HG02970 (cell line): ENCODE results near the gene NBPF1.
"Not testable (repeated sequence)": the region's sequence is repeated elsewhere in the genome, so short reads cannot be mapped to it uniquely, and the experiment has no call there.

Experiments used
- ATAC-seq: cut with Tn5 transposase; IDR thresholded peaks from one replicate; pipeline ENCODE4 v1.9.1; 2021; ENCODE audit warnings: mild to moderate bottlenecking, moderate library complexity, moderate number of reproducible peaks; ENCODE audit not compliant: unreplicated experiment, low FRiP score

Gene NBPF1

GRCh38 chr1:16607853-16608815 lies 5.2 kb downstream of the NBPF1 start:
- ATAC-seq = not testable (repeated sequence)

GRCh38 chr1:16607433-16607851 lies 5.9 kb downstream of the NBPF1 start:
- no peak for ATAC-seq

GRCh38 chr1:16606666-16607432 lies 6.5 kb downstream of the NBPF1 start:
- ATAC-seq = not testable (repeated sequence)

GRCh38 chr1:16605532-16606505 lies 7.5 kb downstream of the NBPF1 start:
- ATAC-seq = no peak

- no peak for ATAC-seq
Observed at GRCh38 chr1:16605213-16605525, 8.2 kb downstream of the NBPF1 start.

- not testable (repeated sequence) for ATAC-seq
Observed at GRCh38 chr1:16604514-16605212, 8.7 kb downstream of the NBPF1 start.

- not testable (repeated sequence) for ATAC-seq
Observed at GRCh38 chr1:16603623-16604022, 9.7 kb downstream of the NBPF1 start.

GRCh38 chr1:16602336-16603011 lies 10.9 kb downstream of the NBPF1 start:
- ATAC-seq = not testable (repeated sequence)

- ATAC-seq = not testable (repeated sequence)
Observed at GRCh38 chr1:16600855-16601786, 12.2 kb downstream of the NBPF1 start.

- not testable (repeated sequence) for ATAC-seq
Observed at GRCh38 chr1:16599326-16599725, 14.0 kb downstream of the NBPF1 start.

GRCh38 chr1:16595216-16595615 lies 18.1 kb downstream of the NBPF1 start:
- ATAC-seq = not testable (repeated sequence)

- not testable (repeated sequence) for ATAC-seq
Observed at GRCh38 chr1:16591845-16592244, 21.5 kb downstream of the NBPF1 start.

- ATAC-seq = not testable (repeated sequence)
Observed at GRCh38 chr1:16588081-16588480, 25.3 kb downstream of the NBPF1 start.

GRCh38 chr1:16587639-16588038 lies 25.7 kb downstream of the NBPF1 start:
- not testable (repeated sequence) for ATAC-seq

- not testable (repeated sequence) for ATAC-seq
Observed at GRCh38 chr1:16565324-16565723, 48.0 kb downstream of the NBPF1 start.

- not testable (repeated sequence) for ATAC-seq
Observed at GRCh38 chr1:16561035-16561434, 52.3 kb downstream of the NBPF1 start.

GRCh38 chr1:16560498-16560897 lies 52.9 kb downstream of the NBPF1 start:
- ATAC-seq = not testable (repeated sequence)

- ATAC-seq = not testable (repeated sequence)
Observed at GRCh38 chr1:16559688-16560087, 53.7 kb downstream of the NBPF1 start.
